ENCODE results near the gene SP1. TPM values are rescaled to one million over a fixed set of nuclear protein-coding genes. Genes with fewer than 3 reads are reported as not detected.
"Not testable (repeated sequence)": the region's sequence is repeated elsewhere in the genome, so short reads cannot be mapped to it uniquely, and the experiment has no call there.

SP1 gene
- polyA plus RNA-seq, 2 donors = 21.6 to 22.3 TPM

DNA sequence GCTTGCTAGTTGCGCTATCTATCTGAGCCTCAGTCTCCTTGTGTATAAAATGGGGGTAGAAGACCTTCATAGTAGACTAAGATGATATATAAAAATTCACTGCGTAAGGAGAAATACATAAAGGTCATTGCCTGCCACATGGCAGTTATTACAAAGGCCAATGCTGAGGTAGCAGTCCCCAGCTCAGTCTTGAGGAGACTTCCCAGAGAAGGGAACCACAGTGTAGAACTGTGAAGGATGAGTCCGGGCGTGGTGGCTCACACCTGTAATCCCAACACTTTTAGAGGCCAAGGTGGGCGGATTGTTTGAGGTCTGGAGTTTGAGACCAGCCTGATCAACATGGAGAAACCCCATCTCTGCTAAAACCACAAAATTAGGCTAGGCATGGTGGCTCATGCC lies 26.7 kb upstream of the SP1 start:
- H3K4me1 ChIP-seq (ENCODE audit: control insufficient read depth in 2 of 2, insufficient read depth in 2 of 2, low read length in 1 of 2) = no peaks in the 10 kb centered on the region
- no peaks in the 10 kb centered on the region for H3K36me3 ChIP-seq (ENCODE audit: control insufficient read depth in 2 of 2, insufficient read depth in 2 of 2, low read length in 1 of 2)
- H3K27me3 ChIP-seq (ENCODE audit: control insufficient read depth in 1 of 2, insufficient read depth in 2 of 2, low read length in 2 of 2) = no peaks in the 10 kb centered on the region
- peak overlapping the region in 1 of 2 donors; percentile 30 for H3K27ac ChIP-seq (ENCODE audit: low read depth in 2 of 2, low read length in 1 of 2)
- H3K4me3 ChIP-seq (ENCODE audit: low read depth in 1 of 2, low read length in 2 of 2) = no peak overlapping the region
- H3K9me3 ChIP-seq (ENCODE audit: control insufficient read depth in 2 of 2, insufficient read depth in 1 of 2, low read depth in 1 of 2, low read length in 1 of 2) = no peaks in the 10 kb centered on the region
- 83% methylated on average over 5 of the region's 5 CpGs for WGBS, 2 donors

DNA sequence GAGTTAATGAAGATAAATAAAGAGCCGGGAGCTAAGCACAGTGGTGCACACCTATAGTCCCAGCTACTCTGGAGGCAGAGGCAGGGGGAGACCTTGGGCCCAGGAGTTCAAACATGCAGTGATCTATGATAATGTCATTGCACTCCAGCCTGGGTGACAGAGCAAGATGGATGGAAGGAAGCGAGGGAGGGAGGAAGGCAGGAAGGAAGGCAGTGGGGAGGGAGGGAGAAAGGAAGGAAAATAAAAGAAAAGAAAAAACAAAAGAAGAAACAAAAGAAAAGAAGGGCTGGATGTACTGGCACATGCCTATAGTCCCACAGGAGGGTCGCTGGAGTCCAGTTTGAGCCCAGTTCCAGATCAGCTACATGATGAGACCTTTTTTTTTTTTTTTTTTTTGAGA lies 24.9 kb upstream of the SP1 start:
- WGBS, 2 donors = 54 to 66% methylated on average over 3 of the region's 3 CpGs

DNA sequence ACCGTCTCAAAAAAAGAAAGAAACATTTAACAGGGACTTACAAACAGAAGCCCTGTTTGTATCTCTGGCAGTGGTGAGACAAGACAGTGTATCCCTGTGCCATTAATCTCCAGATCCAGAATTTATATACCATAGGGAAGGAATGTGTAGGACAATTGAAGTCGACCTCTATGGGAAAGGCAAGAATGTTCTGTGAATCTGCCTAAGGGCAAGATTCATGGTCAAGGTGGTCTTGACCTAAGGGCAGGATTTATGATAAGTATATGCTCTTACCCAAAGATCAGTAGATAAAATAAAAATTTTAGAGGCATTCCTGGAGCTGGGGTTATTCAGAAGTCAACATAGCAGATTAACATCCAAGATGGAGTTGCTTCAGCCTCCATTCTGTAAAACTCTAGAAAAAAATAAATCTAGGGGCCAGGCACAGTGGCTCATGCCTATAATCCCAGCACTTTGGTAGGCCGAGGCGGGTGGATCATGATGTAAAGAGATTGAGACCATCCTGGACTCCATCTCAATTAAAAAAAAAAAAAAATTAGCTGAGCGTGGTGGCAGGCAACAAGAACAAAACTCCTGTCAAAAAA lies 21.0 kb upstream of the SP1 start:
- H3K4me1 ChIP-seq (ENCODE audit: control insufficient read depth in 2 of 2, insufficient read depth in 2 of 2, low read length in 1 of 2) = no peaks in the 10 kb centered on the region
- no peaks in the 10 kb centered on the region for H3K27me3 ChIP-seq (ENCODE audit: control insufficient read depth in 1 of 2, insufficient read depth in 2 of 2, low read length in 2 of 2)
- no peaks in the 10 kb centered on the region for H3K36me3 ChIP-seq (ENCODE audit: control insufficient read depth in 2 of 2, insufficient read depth in 2 of 2, low read length in 1 of 2)
- H3K4me3 ChIP-seq (ENCODE audit: low read depth in 1 of 2, low read length in 2 of 2) = no peak overlapping the region
- H3K27ac ChIP-seq (ENCODE audit: low read depth in 2 of 2, low read length in 1 of 2) = no peak overlapping the region
- H3K9me3 ChIP-seq (ENCODE audit: control insufficient read depth in 2 of 2, insufficient read depth in 1 of 2, low read depth in 1 of 2, low read length in 1 of 2) = no peaks in the 10 kb centered on the region
- WGBS, 2 donors = 86 to 92% methylated on average over 5 of the region's 5 CpGs

More for the DNA sequence above, 24.9 kb upstream of the SP1 start:
- Histone ChIP-seq H3K4me3 (ENCODE audit: low read depth in 1 of 2, low read length in 2 of 2) (no peak overlapping the region), H3K27me3 (ENCODE audit: control insufficient read depth in 1 of 2, insufficient read depth in 2 of 2, low read length in 2 of 2) (no peaks in the 10 kb centered on the region), H3K36me3 (ENCODE audit: control insufficient read depth in 2 of 2, insufficient read depth in 2 of 2, low read length in 1 of 2) (no peaks in the 10 kb centered on the region), H3K9me3 (ENCODE audit: control insufficient read depth in 2 of 2, insufficient read depth in 1 of 2, low read depth in 1 of 2, low read length in 1 of 2) (no peaks in the 10 kb centered on the region), H3K27ac (ENCODE audit: low read depth in 2 of 2, low read length in 1 of 2) (peak overlapping the region in 1 of 2 donors; percentile 33), H3K4me1 (ENCODE audit: control insufficient read depth in 2 of 2, insufficient read depth in 2 of 2, low read length in 1 of 2) (no peaks in the 10 kb centered on the region)

DNA sequence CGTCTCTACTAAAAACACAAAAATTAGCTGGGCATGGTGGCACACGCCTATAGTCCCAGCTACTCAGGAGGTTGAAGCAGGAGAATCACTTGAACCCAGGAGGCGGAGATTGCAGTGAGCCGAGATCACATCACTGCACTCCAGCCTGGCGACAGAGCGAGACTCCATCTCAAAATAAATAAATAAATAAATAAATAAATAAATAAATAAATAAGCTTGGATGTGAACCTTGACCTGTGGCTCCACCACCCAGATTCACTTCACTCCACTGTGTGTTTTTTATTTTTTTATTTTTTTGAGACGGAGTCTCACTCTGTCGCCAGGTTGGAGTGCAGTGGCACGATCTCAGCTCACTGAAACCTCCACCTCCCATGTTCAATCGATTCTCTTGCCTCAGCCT lies 18.3 kb upstream of the SP1 start:
- H3K36me3 ChIP-seq (ENCODE audit: control insufficient read depth in 2 of 2, insufficient read depth in 2 of 2, low read length in 1 of 2); H3K27me3 ChIP-seq (ENCODE audit: control insufficient read depth in 1 of 2, insufficient read depth in 2 of 2, low read length in 2 of 2); H3K27ac ChIP-seq (ENCODE audit: low read depth in 2 of 2, low read length in 1 of 2); H3K4me3 ChIP-seq (ENCODE audit: low read depth in 1 of 2, low read length in 2 of 2); H3K4me1 ChIP-seq (ENCODE audit: control insufficient read depth in 2 of 2, insufficient read depth in 2 of 2, low read length in 1 of 2); H3K9me3 ChIP-seq (ENCODE audit: control insufficient read depth in 2 of 2, insufficient read depth in 1 of 2, low read depth in 1 of 2, low read length in 1 of 2): not testable (repeated sequence)
- WGBS, 2 donors = 91 to 94% methylated on average over 10 of the region's 10 CpGs

DNA sequence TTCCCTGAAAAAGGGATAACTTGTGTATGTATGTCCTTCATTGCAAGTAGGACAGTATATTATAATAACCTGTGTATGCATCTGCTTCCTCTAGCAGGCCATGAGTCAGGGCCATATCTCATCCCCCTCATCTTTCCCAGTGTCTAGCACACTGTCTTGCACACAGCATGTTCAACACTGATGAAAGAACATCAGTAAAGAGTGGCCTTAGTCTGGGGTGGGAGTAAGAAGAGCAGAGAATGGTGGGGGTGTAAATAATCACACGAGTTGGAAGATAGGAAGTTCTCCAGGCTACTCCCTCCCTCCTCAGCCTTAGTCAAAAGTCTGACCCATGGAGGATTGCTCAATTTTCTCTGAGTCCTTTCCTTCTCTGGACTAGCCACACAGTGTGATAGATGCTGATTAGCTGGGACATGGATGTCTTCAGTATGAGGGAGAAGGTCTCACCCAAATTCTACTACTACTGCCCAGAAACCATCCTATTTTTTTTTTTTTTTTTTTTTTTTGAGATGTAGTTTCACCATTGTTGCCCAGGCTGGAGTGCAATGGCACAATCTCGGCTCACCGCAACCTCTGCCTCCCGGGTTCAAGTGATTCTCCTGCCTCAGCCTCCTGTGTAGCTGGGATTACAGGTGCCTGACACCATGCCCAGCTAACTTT lies 14.6 kb upstream of the SP1 start:
- Histone ChIP-seq H3K9me3 (ENCODE audit: control insufficient read depth in 2 of 2, insufficient read depth in 1 of 2, low read depth in 1 of 2, low read length in 1 of 2) (no peaks in the 10 kb centered on the region), H3K27me3 (ENCODE audit: control insufficient read depth in 1 of 2, insufficient read depth in 2 of 2, low read length in 2 of 2) (no peaks in the 10 kb centered on the region), H3K36me3 (ENCODE audit: control insufficient read depth in 2 of 2, insufficient read depth in 2 of 2, low read length in 1 of 2) (no peaks in the 10 kb centered on the region), H3K4me3 (ENCODE audit: low read depth in 1 of 2, low read length in 2 of 2) (no peak overlapping the region), H3K4me1 (ENCODE audit: control insufficient read depth in 2 of 2, insufficient read depth in 2 of 2, low read length in 1 of 2) (no peaks in the 10 kb centered on the region), H3K27ac (ENCODE audit: low read depth in 2 of 2, low read length in 1 of 2) (peak overlapping the region; percentile 67 to 79)
- 65 to 80% methylated on average over 4 of the region's 4 CpGs for WGBS, 2 donors

DNA sequence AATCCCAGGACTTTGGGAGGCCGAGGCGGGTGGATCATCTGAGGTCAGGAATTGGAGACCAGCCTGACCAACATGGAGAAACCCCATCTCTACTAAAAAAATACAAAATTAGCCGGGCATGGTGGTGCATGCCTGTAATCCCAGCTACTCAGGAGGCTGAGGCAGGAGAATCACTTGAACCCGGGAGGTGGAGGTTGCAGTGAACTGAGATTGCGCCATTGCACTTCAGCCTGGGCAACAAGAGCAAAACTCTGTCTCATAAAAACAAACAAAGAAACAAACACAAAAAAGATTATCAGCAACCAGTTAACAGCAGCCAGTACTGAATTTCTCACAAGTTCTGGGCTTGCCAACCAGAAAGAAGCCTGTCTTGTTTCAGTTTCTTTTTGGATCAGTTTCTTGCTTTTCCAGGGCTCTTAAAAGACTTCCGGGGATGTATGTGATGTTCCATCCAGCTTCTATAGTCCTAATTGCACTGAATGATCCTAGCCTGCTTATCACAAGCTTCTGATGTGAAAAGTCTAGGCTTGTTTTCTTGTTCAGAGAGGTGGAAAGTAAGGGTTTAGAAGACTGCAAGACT lies 6.3 kb upstream of the SP1 start:
- not testable (repeated sequence) for H3K4me3 ChIP-seq (ENCODE audit: low read depth in 1 of 2, low read length in 2 of 2); H3K9me3 ChIP-seq (ENCODE audit: control insufficient read depth in 2 of 2, insufficient read depth in 1 of 2, low read depth in 1 of 2, low read length in 1 of 2); H3K4me1 ChIP-seq (ENCODE audit: control insufficient read depth in 2 of 2, insufficient read depth in 2 of 2, low read length in 1 of 2); H3K36me3 ChIP-seq (ENCODE audit: control insufficient read depth in 2 of 2, insufficient read depth in 2 of 2, low read length in 1 of 2); H3K27me3 ChIP-seq (ENCODE audit: control insufficient read depth in 1 of 2, insufficient read depth in 2 of 2, low read length in 2 of 2)
- 55 to 59% methylated on average over 6 of the region's 6 CpGs for WGBS, 2 donors
- peak overlapping the region; percentile 62 to 76 for H3K27ac ChIP-seq (ENCODE audit: low read depth in 2 of 2, low read length in 1 of 2)

DNA sequence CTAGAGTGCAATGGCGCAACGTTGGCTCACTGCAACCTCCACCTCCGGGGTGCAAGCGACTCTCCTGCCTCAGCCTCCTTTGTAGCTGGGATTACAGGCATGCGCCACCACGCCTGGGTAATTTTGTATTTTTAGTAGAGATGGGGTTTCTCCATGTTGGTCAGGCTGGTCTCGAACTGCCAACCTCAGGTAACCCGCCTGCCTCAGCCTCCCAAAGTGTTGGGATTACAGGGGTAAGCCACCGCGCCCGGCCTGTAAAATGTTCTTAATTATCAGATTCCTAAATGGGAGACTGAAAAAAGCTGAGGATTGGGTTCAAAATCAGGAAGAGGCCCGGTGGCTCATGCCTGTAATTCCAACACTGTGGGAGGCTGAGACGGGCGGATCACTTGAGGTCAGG lies 5.7 kb upstream of the SP1 start:
- not testable (repeated sequence) for H3K4me3 ChIP-seq (ENCODE audit: low read depth in 1 of 2, low read length in 2 of 2); H3K9me3 ChIP-seq (ENCODE audit: control insufficient read depth in 2 of 2, insufficient read depth in 1 of 2, low read depth in 1 of 2, low read length in 1 of 2); H3K27me3 ChIP-seq (ENCODE audit: control insufficient read depth in 1 of 2, insufficient read depth in 2 of 2, low read length in 2 of 2); H3K4me1 ChIP-seq (ENCODE audit: control insufficient read depth in 2 of 2, insufficient read depth in 2 of 2, low read length in 1 of 2); H3K36me3 ChIP-seq (ENCODE audit: control insufficient read depth in 2 of 2, insufficient read depth in 2 of 2, low read length in 1 of 2)
- WGBS, 2 donors = 82 to 85% methylated on average over 14 of the region's 14 CpGs
- peak overlapping the region in 1 of 2 donors; percentile 62 for H3K27ac ChIP-seq (ENCODE audit: low read depth in 2 of 2, low read length in 1 of 2)

DNA sequence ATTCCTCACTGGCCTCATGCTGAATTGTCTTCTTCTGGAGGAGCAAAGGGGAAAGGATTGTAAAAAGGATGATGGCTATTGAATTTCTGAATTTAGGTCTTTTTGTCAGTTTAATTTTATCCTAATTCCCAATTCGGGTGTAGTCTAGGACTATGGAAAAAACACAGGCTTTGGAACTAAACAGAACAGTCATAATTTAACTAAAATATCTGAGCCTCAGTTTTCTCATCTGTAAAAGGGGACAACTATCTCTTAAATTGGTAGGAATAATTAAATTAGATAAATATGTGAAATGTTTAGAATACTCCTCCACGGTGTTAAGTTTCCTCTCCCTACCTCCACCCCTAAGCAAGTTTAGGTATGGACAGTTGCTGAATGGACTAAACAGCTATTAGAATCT lies 3.2 kb upstream of the SP1 start:
- Histone ChIP-seq H3K4me3 (ENCODE audit: low read depth in 1 of 2, low read length in 2 of 2) (no peak overlapping the region), H3K36me3 (ENCODE audit: control insufficient read depth in 2 of 2, insufficient read depth in 2 of 2, low read length in 1 of 2) (no peaks in the 10 kb centered on the region), H3K27me3 (ENCODE audit: control insufficient read depth in 1 of 2, insufficient read depth in 2 of 2, low read length in 2 of 2) (no peaks in the 10 kb centered on the region), H3K27ac (ENCODE audit: low read depth in 2 of 2, low read length in 1 of 2) (no peak overlapping the region), H3K4me1 (ENCODE audit: control insufficient read depth in 2 of 2, insufficient read depth in 2 of 2, low read length in 1 of 2) (peaks cover 0 to 3% of the 10 kb centered on the region in 2 donors), H3K9me3 (ENCODE audit: control insufficient read depth in 2 of 2, insufficient read depth in 1 of 2, low read depth in 1 of 2, low read length in 1 of 2) (no peaks in the 10 kb centered on the region)
- WGBS, 2 donors = 82 to 85% methylated on average over 2 of the region's 2 CpGs

DNA sequence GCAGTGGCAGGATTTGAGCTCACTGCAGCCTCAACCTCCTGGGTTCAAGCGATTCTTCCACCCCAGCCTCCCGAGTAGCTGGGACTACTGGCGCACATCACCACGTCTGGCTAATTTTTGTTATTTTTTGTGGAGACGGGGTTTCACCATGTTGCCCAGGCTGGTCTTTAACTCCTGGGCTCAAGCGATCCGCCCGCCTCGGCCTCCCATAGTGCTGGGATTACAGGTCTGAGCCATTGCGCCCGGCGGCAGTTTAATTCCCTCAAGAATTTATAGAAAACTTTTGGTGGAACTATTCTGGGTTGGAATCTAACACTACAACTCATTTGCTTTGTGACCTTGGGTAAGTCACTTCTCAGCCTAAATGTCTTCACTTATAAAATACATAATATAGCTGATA lies 1.8 kb upstream of the SP1 start:
- Histone ChIP-seq H3K9me3 (ENCODE audit: control insufficient read depth in 2 of 2, insufficient read depth in 1 of 2, low read depth in 1 of 2, low read length in 1 of 2) (no peaks in the 10 kb centered on the region), H3K36me3 (ENCODE audit: control insufficient read depth in 2 of 2, insufficient read depth in 2 of 2, low read length in 1 of 2) (peaks cover 7 to 13% of the 10 kb centered on the region in 2 donors), H3K27me3 (ENCODE audit: control insufficient read depth in 1 of 2, insufficient read depth in 2 of 2, low read length in 2 of 2) (no peaks in the 10 kb centered on the region), H3K27ac (ENCODE audit: low read depth in 2 of 2, low read length in 1 of 2) (peak overlapping the region; percentile 45 to 92), H3K4me1 (ENCODE audit: control insufficient read depth in 2 of 2, insufficient read depth in 2 of 2, low read length in 1 of 2) (peaks cover 3 to 14% of the 10 kb centered on the region in 2 donors), H3K4me3 (ENCODE audit: low read depth in 1 of 2, low read length in 2 of 2) (no peak overlapping the region)
- WGBS, 2 donors = 96 to 97% methylated on average over 12 of the region's 12 CpGs
